ENCODE results near the gene GCDH. TPM values are rescaled to one million over a fixed set of nuclear protein-coding genes. Genes with fewer than 3 reads are reported as not detected.

Gene GCDH
- total and polyA plus RNA-seq, 2 of the 8 experiments (the other 6 are each of a cell fraction or from before 2014, with no cell fraction given), result 67.3 to 89.4 TPM

DNA sequence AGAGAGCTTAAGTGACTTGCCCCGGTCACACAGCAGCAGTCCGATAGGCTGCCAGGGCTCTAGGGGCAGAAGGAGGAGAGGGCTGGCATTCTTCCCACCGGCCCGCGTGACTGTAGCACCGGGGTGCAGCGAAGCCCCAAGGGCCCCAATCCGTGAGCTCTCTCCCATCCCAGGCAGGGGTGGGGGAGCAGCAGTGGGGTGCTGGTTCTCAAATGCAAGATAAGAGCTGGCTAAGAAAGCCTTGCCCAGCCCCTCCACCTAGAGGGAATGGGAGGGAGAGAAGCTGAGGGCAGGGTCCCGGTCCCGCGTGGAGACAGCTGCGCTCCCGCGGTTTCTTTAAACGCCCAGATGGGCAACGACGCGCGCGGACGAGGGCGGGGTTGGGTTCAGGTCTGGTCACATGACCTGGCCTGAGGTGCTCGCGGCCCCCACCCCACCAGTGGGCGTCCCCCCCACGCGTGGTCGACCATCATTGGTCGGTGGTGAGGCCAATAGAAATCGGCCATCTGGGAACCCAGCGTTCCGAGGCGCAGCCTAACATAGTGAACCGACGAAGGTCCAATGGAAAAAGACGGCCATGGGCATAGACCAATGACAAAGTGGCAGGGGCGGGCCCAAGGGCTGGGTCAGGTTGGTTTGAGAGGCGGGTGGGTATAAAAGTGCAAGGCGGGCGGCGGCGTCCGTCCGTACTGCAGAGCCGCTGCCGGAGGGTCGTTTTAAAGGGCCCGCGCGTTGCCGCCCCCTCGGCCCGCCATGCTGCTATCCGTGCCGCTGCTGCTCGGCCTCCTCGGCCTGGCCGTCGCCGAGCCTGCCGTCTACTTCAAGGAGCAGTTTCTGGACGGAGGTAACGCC, 47.2 kb downstream of the GCDH start, which contains the start of gene CALR:
Gene CALR (plus strand): TSS at position 683 of the 852 bp plus-strand sequence. CDS start 71 bp downstream, at position 754.
- Histone ChIP-seq H4K20me1 (replicated peaks in 1 of 2; ENCODE audit: control insufficient read depth in 1 of 2, insufficient read depth in 2 of 2, low read length in 2 of 2) (peaks cover 6 to 13% of the 10 kb centered on the region in 2 experiments), H3K9me3 (ENCODE audit: insufficient read depth in 2 of 2, low read depth in 1 of 2, low read length in 1 of 2) (no peaks in the 10 kb centered on the region), H3K79me1 (ENCODE audit: low read depth, low read length) (peaks cover 3% of the 10 kb centered on the region; the same call in 1 of the 2 replicates), H3K36me3 (ENCODE audit: control insufficient read depth in 2 of 4, insufficient read depth in 4 of 4, low read length in 3 of 4) (peaks cover 14 to 39% (median 29%) of the 10 kb centered on the region in 4 experiments), H2BK12ac (ENCODE audit: low read depth, low read length) (peak within 1 kb of the TSS; percentile 50; the same call in 1 of the 2 replicates), H3K4ac (replicated peaks; ENCODE audit: insufficient read length, low read depth, low read length) (peak within 1 kb of the TSS; percentile 88), H3K27me3 (replicated peaks in 1 of 4; ENCODE audit: control insufficient read depth in 3 of 4, extremely low read depth in 1 of 4, insufficient read depth in 3 of 4, low read length in 3 of 4) (no peaks in the 10 kb centered on the region), H3K14ac (ENCODE audit: insufficient read length) (no peak within 1 kb of the TSS), H3K23ac (ENCODE audit: insufficient read length) (no peak within 1 kb of the TSS), H3K79me2 (ENCODE audit: control insufficient read depth in 1 of 2, insufficient read depth in 2 of 2, low read length in 2 of 2) (peaks cover 15 to 29% of the 10 kb centered on the region in 2 experiments), H3K4me3 (ENCODE audit: extremely low read depth in 1 of 4, insufficient read depth in 2 of 4, low read depth in 3 of 4, low read length in 4 of 4) (peak within 1 kb of the TSS; percentile 68 to 97 (median 93)), H4K8ac (ENCODE audit: extremely low read depth, insufficient read depth, low read length) (peak within 1 kb of the TSS; percentile 92), H2BK5ac (ENCODE audit: low read depth, low read length) (peak within 1 kb of the TSS; percentile 78), H2BK20ac (ENCODE audit: low read length) (0 out of 2 replicates have a peak within 1 kb of the TSS, but pooled peaks have one; percentile 61), H3K27ac (ENCODE audit: low read depth, low read length) (peak within 1 kb of the TSS; percentile 32; the same call in 1 of the 2 replicates), H3K23me2 (ENCODE audit: low read depth, low read length) (peaks cover 12% of the 10 kb centered on the region; the same call in 1 of the 2 replicates), H2BK15ac (ENCODE audit: low read length) (peak within 1 kb of the TSS; percentile 95; the same call in 1 of the 2 replicates), H4K91ac (replicated peaks; ENCODE audit: insufficient read length, low read length) (peak within 1 kb of the TSS; percentile 86), H3K4me1 (replicated peaks in 1 of 4; ENCODE audit: control insufficient read depth in 3 of 4, insufficient read depth in 4 of 4, low read length in 3 of 4) (peaks cover 0 to 21% (median 13%) of the 10 kb centered on the region in 4 experiments; a peak in 6 of 7 replicates), H3K56ac (replicated peaks; ENCODE audit: insufficient read length, low read depth, low read length) (peak within 1 kb of the TSS; percentile 63), H2AK5ac (ENCODE audit: low read depth, low read length) (no peak within 1 kb of the TSS), H4K5ac (ENCODE audit: insufficient read length, low read depth, low read length) (peak within 1 kb of the TSS; percentile 63), H2BK120ac (replicated peaks; ENCODE audit: low read depth, low read length) (peak within 1 kb of the TSS; percentile 9), H3K4me2 (ENCODE audit: insufficient read depth in 1 of 2, low read depth in 2 of 2, low read length in 2 of 2) (peak within 1 kb of the TSS; percentile 87 to 90), H3K9ac (replicated peaks in 1 of 4; ENCODE audit: extremely low read depth in 1 of 4, low read depth in 3 of 4, low read length in 3 of 4) (peak within 1 kb of the TSS; percentile 42 to 95 (median 80)), H3K18ac (ENCODE audit: extremely low read depth, low read length) (peak within 1 kb of the TSS; percentile 90), H2AFZ (ENCODE audit: low read length) (no peak within 1 kb of the TSS)
- DNase-seq (ENCODE audit: low read depth in 1 of 2, low spot score in 2 of 2) (peak; percentile 91 to 98), FAIRE-seq (peak; percentile 52)
- CTCF ChIA-PET (ENCODE audit: partially characterized antibody), result interaction anchor here (0.6 to 2.1 kb wide), 5 partner anchors 26 to 1423 kb away, joined by 3 to 9 read pairs (median 3); no protein-coding TSS in a partner anchor
- POLR2A ChIA-PET (ENCODE audit: partially characterized antibody), result interaction anchor here (0.7 to 3.3 kb wide), 31 partner anchors 8 to 257 kb away, joined by 3 to 71 read pairs (median 5); partner anchors contain the start of genes DHPS, DNASE2, GADD45GIP1 and GCDH
- WGBS, 2 experiments (ENCODE audit: extremely low coverage in 1 of 2, insufficient coverage in 1 of 2, insufficient read length in 1 of 2, insufficient replicate concordance in 2 of 2, low coverage in 1 of 2, low lambda C conversion rate in 2 of 2, missing lambda C conversion rate in 1 of 2), result 2% methylated on average over 51 of the region's 63 CpGs; no CpG with 5 or more reads in 1 of the 2 experiments
- no peak for TF ChIP-seq KDM5A (IDR thresholded peaks at IDR 0.05; ENCODE audit: low read length)
- TF ChIP-seq SP4 (IDR thresholded peaks at IDR 0.05; ENCODE audit: low read length), result no peak; the same call in 1 of the 2 replicates
- TF ChIP-seq POLR2A (IDR thresholded peaks at IDR 0.05; ENCODE audit: control extremely low read depth in 1 of 2, low read depth in 2 of 2, low read length in 2 of 2), result peak; percentile 98 to 99
- peak; percentile 94 for TF ChIP-seq KDM1A (IDR thresholded peaks at IDR 0.05; ENCODE audit: borderline replicate concordance, low read length)
- no peak for TF ChIP-seq ZNF274 (IDR thresholded peaks at IDR 0.05; ENCODE audit: borderline replicate concordance, extremely low read depth, low read length)
- no peak for TF ChIP-seq TEAD4 (IDR thresholded peaks at IDR 0.05; ENCODE audit: low read depth, low read length)
- no peak for TF ChIP-seq SIX5 (IDR thresholded peaks at IDR 0.05; ENCODE audit: low read depth, low read length)
- TF ChIP-seq, protein P1, sequence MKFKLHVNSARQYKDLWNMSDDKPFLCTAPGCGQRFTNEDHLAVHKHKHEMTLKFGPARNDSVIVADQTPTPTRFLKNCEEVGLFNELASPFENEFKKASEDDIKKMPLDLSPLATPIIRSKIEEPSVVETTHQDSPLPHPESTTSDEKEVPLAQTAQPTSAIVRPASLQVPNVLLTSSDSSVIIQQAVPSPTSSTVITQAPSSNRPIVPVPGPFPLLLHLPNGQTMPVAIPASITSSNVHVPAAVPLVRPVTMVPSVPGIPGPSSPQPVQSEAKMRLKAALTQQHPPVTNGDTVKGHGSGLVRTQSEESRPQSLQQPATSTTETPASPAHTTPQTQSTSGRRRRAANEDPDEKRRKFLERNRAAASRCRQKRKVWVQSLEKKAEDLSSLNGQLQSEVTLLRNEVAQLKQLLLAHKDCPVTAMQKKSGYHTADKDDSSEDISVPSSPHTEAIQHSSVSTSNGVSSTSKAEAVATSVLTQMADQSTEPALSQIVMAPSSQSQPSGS (IDR thresholded peaks at IDR 0.05; ENCODE audit: low read length), result no peak
- TF ChIP-seq SAP30 (IDR thresholded peaks at IDR 0.05; ENCODE audit: insufficient read depth, insufficient replicate concordance, low read length), result no peak
